Psoas muscle (tissue), 8 donors: Measurements from ENCODE around the gene SF3B2. TPM values are rescaled to one million over a fixed set of nuclear protein-coding genes. Genes with fewer than 3 reads are reported as not detected.

Source experiments
- ATAC-seq, 4 donors: fragments of 200-7000 bp; cut with Tn5 transposase; one replicate each; pipeline ENCODE4 v1.9.1; 2020; ENCODE audit warnings: moderate library complexity in 3 of 4, mild to moderate bottlenecking in 2 of 4
- DNase-seq, 2 donors: peaks; one replicate each; pipeline ENCODE4 v3.0.0-alpha.2; 2020
- H3K27ac ChIP-seq: fragments of 200-600 bp; one replicate; pipeline ENCODE4 v1.8.0; 2022
- H3K27me3 ChIP-seq, 3 donors: fragments of 200-600 bp in 1 of 3; one replicate each; pipeline versions ENCODE4 v1.6.1 to v1.8.0; 2013 to 2022; ENCODE audit warnings: low read length in 2 of 3, mild to moderate bottlenecking in 2 of 3, moderate library complexity in 1 of 3; ENCODE audit not compliant: insufficient read depth in 3 of 3
- H3K36me3 ChIP-seq, 2 donors: fragments of 200-600 bp in 1 of 2; one replicate each; pipeline versions ENCODE4 v1.6.1 to v1.8.0; 2013 to 2022; ENCODE audit warnings: low read depth in 1 of 2, mild to moderate bottlenecking in 1 of 2, moderate library complexity in 1 of 2; ENCODE audit not compliant: insufficient read depth in 1 of 2
- H3K4me1 ChIP-seq: fragments of 200-600 bp; one replicate; pipeline ENCODE4 v1.8.0; 2022
- H3K4me3 ChIP-seq: fragments of 200-600 bp; one replicate; pipeline ENCODE4 v1.8.0; 2022; ENCODE audit warnings: mild to moderate bottlenecking
- H3K9me3 ChIP-seq: fragments of 200-600 bp; one replicate; pipeline ENCODE4 v1.8.0; 2022
- CTCF ChIP-seq: fragments of 200-600 bp; IDR thresholded peaks from one replicate; pipeline ENCODE4 v1.8.0; 2022; ENCODE audit warnings: antibody characterized with exemption
- WGBS, 3 donors: extraction: QIAGEN DNeasy Blood & Tissue Kit; methylation state at CpG; one replicate each; pipeline versions ENCODE4 v1.1.6 to v1.1.7; 2013; 5-methylcytosine and 5-hydroxymethylcytosine counted together
- intact Hi-C, 2 donors: fragments of 100-400 bp; cut with DNase I; formaldehyde crosslinking; loops; one replicate each; pipeline versions ENCODE4 v1.11.0 to v1.14.2; 2022
- polyA plus RNA-seq, 3 donors: library from polyadenylated mRNA; stranded (reverse); fragments of 200-250 nt; gene quantifications; one replicate each; pipeline ENCODE4 v1.2.3, GENCODE V29; 2013
- total RNA-seq, 4 donors: library from RNA; stranded (reverse); fragmentation: NEBNext Ultra II Directional in 2 of 4; extraction: Animal tissue kit (Norgen Biotek cat#: 25700) in 2 of 4; gene quantifications; one replicate each; pipeline versions ENCODE4 v1.2.1 to v1.2.4, GENCODE V29; 2021 to 2023
- donor health status: healthy with polysubstance abuse.
- donor health status: DM: no; HTN: no; CAD: no; lungs with moderate emphysema.
- donor health status: Bipolar disorder and iron deficiency.
- donor health status: healthy.
- donor health status: DM: yes; HTN: yes; CAD: no.
- donor health status: DM: no; HTN: no; CAD: no.
- donor health status: DM: no; HTN: no; CAD: no.
- donor health status: DM: yes; HTN: yes; CAD: no.

The SF3B2 gene
- total and polyA plus RNA-seq, 7 donors: 62.8 to 135 (median 90.8) TPM

DNA sequence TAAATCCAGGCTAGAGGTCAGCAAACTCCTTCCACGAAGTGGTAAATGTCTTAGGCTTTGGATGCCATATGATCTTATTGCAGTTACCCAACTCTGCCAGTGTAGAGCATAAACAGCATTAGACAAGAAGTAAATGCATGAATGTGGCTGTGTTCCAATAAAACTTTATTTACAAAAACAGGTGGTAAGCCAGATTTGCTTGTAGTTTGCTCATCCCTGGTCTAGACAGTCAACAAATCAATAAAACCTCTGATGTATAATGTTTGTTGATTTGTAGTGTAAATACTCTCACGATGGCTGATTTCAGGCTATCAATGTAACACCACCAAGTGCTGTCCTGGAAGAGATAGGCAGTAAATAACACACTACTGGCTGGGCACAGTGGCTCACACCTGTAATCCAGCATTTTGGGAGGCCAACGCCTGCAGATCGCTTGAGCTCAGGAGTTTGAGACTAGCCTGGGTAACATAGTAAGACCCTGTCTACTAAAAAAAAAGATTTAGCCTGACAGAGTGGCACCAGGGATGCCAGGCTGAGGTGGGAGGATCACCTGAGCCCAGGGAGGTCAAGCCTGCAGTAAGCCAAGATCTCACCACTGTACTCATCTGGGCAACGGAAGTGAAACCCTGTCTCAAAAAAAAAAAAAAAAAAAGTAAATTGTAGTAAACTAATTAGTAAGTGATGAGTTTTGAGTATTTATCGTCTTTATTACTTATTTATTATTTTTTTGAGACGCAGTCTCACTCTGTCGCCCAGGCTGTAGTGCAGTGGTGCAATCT is 19.0 kb upstream of the SF3B2 start:
- Histone ChIP-seq H3K4me3 (no peak overlapping the region), H3K27ac (no peak overlapping the region), H3K27me3 (peaks cover 0 to 1% (median 0%) of the 10 kb centered on the region in 3 donors), H3K9me3 (no peaks in the 10 kb centered on the region), H3K4me1 (no peaks in the 10 kb centered on the region), H3K36me3 (no peaks in the 10 kb centered on the region)
- TF ChIP-seq CTCF: no peak
- intact Hi-C loops: no loop called here
- DNase-seq: no peak
- 83 to 84% (median 83%) methylated on average over 8 of the region's 8 CpGs for WGBS, 3 donors
- ATAC-seq: no peak

DNA sequence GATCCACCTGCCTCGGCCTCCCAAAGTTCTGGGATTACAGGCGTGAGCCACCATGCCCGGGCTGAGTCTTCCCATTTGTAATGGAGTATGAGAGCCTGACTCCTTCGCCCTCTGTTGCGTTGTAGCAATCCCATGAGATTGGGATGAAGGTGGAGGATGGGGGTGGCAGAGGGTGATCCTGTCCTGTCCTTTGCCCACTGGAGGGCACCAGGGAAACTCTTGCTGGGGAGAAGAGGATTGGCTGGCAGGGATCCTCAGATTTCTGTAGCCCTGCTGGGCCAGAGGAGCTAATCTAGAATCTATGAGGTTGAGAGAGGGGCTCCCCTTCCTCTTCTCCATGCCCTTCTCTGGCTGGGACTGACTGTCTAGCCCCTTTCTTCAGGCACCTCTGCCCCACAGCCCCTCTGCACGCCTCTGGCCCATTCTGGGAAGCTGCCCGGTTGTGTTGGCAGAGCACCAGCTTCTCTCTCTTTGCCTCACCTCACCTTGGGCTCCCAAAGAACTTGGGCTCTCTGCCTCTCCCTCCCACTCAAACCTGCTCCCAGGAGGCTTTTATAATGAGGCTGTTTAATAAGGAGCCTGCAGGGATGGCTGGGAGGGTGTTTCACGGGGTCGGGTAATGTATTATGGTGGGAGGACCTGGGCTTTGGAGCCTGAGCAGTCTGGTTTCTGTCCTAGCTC is 16.4 kb upstream of the SF3B2 start:
- ATAC-seq: no peak
- Histone ChIP-seq H3K27me3 (peaks cover 0 to 1% (median 0%) of the 10 kb centered on the region in 3 donors), H3K36me3 (no peaks in the 10 kb centered on the region), H3K4me3 (no peak overlapping the region), H3K9me3 (no peaks in the 10 kb centered on the region), H3K4me1 (no peaks in the 10 kb centered on the region), H3K27ac (no peak overlapping the region)
- DNase-seq: no peak
- intact Hi-C loops: no loop called here
- 61 to 74% (median 64%) methylated on average over 9 of the region's 9 CpGs for WGBS, 3 donors
- no peak for TF ChIP-seq CTCF

GRCh38 chr11:66036334-66036710 is 15.8 kb upstream of the SF3B2 start:
- H3K4me1 ChIP-seq: no peaks in the 10 kb centered on the region

DNA sequence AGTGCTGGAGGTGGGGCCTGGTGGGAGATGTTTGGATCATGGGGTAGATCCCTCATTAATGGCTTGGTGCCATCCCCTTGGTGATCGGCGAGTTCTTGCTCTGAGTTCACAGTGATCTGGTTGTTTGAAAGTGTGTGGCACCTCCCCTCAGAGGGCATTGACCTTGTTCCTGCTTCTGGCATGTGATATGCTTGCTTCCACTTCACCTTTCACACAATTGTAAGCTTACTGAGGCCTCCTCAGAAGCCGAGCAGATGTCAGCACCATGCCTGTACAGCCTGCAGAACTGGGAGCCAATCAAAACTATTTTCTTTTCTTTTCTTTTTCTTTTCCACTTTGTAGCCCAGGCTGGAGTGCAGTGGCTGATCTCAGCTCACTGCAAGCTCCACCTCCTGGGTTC is 14.8 kb upstream of the SF3B2 start:
- no peak for TF ChIP-seq CTCF
- ATAC-seq: no peak
- 76 to 88% (median 85%) methylated on average over 3 of the region's 3 CpGs for WGBS, 3 donors
- Histone ChIP-seq H3K36me3 (no peaks in the 10 kb centered on the region), H3K27me3 (peaks cover 0 to 1% (median 0%) of the 10 kb centered on the region in 3 donors), H3K27ac (no peak overlapping the region), H3K4me1 (no peaks in the 10 kb centered on the region), H3K4me3 (no peak overlapping the region), H3K9me3 (no peaks in the 10 kb centered on the region)
- intact Hi-C loops: no loop called here
- no peak for DNase-seq

More at GRCh38 chr11:66036334-66036710, 15.8 kb upstream of the SF3B2 start:
- Histone ChIP-seq H3K9me3 (no peaks in the 10 kb centered on the region), H3K36me3 (no peaks in the 10 kb centered on the region), H3K4me3 (no peak overlapping the region), H3K27ac (no peak overlapping the region), H3K27me3 (peaks cover 0 to 1% (median 0%) of the 10 kb centered on the region in 3 donors)
- intact Hi-C loops: no loop called here
- DNase-seq: no peak
- 74 to 88% (median 81%) methylated on average over 5 of the region's 5 CpGs for whole genome bisulfite sequencing, 3 donors
- no peak for TF ChIP-seq CTCF
- no peak for ATAC-seq
